ENCODE data around the gene WAS. TPM values are rescaled to one million over a fixed set of nuclear protein-coding genes. Genes with fewer than 3 reads are reported as not detected.
A peak's percentile ranks its signal among the peaks of the same experiment; 100 is the strongest.

Gene WAS
- polyA plus RNA-seq, 2 of the 4 experiments (the other 2 are of a cell fraction), result 0.05 to 0.44 TPM

DNA sequence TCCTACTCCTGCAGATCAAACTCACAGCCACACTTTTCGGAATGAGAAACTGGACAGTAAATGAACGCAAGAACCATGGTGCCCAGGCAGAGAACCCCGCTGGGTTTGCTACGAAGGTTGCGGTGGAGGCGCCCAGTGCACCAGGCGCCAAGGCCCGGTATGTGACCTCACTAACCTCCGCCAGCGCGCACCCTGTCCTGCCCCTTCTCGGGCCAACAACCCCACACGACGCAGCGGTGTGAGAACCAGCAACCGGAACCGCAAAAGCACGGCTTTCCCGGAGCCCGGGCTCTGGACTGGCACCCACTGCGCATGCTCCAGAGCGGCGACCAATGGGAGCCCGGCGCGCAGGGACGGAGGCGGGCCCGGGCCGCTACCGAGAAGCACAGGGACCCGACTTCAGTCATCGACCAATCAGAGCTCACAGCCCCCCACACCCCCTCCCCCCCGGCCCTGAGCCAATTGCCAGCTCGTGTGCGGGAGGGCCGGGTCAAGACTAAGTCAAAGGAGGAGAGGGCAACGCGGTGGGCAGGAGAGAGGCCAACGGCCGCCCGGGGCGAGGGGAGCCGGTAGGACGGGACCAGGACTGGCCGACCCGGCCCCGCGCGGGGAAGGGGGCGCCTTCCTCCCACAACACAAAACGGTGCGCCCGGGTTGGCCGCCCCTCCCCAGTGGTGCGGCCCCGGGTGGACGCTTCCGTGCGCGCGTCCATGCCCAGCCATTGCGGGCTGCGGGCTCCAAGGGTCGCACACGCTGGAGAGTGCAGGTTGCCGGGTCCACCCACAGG, 7.3 kb upstream of the WAS start:
- no peak for FAIRE-seq
- TF ChIP-seq NFE2L2 (conservative IDR thresholded peaks at IDR 0.05; ENCODE audit: low read length) (no peak), RCOR1 (IDR thresholded peaks at IDR 0.05; ENCODE audit: low read depth, low read length) (no peak), JUNB (IDR thresholded peaks at IDR 0.05) (no peak), FOSB (CRISPR knock-in tag; IDR thresholded peaks at IDR 0.05) (no peak), KDM1A (IDR thresholded peaks at IDR 0.05; ENCODE audit: low read depth) (no peak), POLR2A (IDR thresholded peaks at IDR 0.05; ENCODE audit: low read length) (peak; percentile 64), SREBF2 (IDR thresholded peaks at IDR 0.05) (no peak), KDM5A (IDR thresholded peaks at IDR 0.05) (no peak), CBX2 (IDR thresholded peaks at IDR 0.05; ENCODE audit: borderline replicate concordance, low read depth) (no peak), BHLHE40 (IDR thresholded peaks at IDR 0.05; ENCODE audit: low read depth, low read length) (no peak), NPAS2 (CRISPR knock-in tag; IDR thresholded peaks at IDR 0.05; ENCODE audit: borderline replicate concordance) (no peak), ZC3H11A (IDR thresholded peaks at IDR 0.05) (no peak), HOXB5 (CRISPR knock-in tag; IDR thresholded peaks at IDR 0.05) (no peak), ZFP36 (IDR thresholded peaks at IDR 0.05; ENCODE audit: borderline replicate concordance, partially characterized antibody) (no peak), ZSCAN20 (CRISPR knock-in tag; IDR thresholded peaks at IDR 0.05) (no peak), JUN (IDR thresholded peaks at IDR 0.05) (peak; percentile 60 to 72; a peak in 4 of 5 replicates), CBX8 (IDR thresholded peaks at IDR 0.05) (no peak), MAFK (IDR thresholded peaks at IDR 0.05; ENCODE audit: partially characterized antibody) (no peak), FOSL2 (IDR thresholded peaks at IDR 0.05) (no peak), FOSL2 (CRISPR knock-in tag; IDR thresholded peaks at IDR 0.05) (no peak), ESRRA (IDR thresholded peaks at IDR 0.05; ENCODE audit: borderline replicate concordance, low read length) (no peak), RAD21 (conservative IDR thresholded peaks at IDR 0.05 in 1 of 2, IDR thresholded peaks at IDR 0.05 in 1 of 2) (no peak), TFCP2L1 (CRISPR knock-in tag; IDR thresholded peaks at IDR 0.05) (0 out of 2 replicates have a peak, but pooled peaks have one; percentile 31), PHF8 (IDR thresholded peaks at IDR 0.05; ENCODE audit: borderline replicate concordance, low read depth) (peak; percentile 49; the same call in 1 of the 2 replicates), HOXA7 (CRISPR knock-in tag; IDR thresholded peaks at IDR 0.05) (no peak), ZNF302 (CRISPR knock-in tag; IDR thresholded peaks at IDR 0.05) (no peak), GATA3 (IDR thresholded peaks at IDR 0.05; ENCODE audit: borderline replicate concordance) (no peak)
- TF ChIP-seq, protein P1, sequence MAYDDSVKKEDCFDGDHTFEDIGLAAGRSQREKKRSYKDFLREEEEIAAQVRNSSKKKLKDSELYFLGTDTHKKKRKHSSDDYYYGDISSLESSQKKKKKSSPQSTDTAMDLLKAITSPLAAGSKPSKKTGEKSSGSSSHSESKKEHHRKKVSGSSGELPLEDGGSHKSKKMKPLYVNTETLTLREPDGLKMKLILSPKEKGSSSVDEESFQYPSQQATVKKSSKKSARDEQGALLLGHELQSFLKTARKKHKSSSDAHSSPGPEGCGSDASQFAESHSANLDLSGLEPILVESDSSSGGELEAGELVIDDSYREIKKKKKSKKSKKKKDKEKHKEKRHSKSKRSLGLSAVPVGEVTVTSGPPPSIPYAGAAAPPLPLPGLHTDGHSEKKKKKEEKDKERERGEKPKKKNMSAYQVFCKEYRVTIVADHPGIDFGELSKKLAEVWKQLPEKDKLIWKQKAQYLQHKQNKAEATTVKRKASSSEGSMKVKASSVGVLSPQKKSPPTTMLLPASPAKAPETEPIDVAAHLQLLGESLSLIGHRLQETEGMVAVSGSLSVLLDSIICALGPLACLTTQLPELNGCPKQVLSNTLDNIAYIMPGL (CRISPR knock-in tag; IDR thresholded peaks at IDR 0.05; ENCODE audit: borderline replicate concordance), result no peak
- TF ChIP-seq, protein P2, sequence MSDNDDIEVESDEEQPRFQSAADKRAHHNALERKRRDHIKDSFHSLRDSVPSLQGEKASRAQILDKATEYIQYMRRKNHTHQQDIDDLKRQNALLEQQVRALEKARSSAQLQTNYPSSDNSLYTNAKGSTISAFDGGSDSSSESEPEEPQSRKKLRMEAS (IDR thresholded peaks at IDR 0.05), result peak; percentile 61
- TF ChIP-seq, protein P3, sequence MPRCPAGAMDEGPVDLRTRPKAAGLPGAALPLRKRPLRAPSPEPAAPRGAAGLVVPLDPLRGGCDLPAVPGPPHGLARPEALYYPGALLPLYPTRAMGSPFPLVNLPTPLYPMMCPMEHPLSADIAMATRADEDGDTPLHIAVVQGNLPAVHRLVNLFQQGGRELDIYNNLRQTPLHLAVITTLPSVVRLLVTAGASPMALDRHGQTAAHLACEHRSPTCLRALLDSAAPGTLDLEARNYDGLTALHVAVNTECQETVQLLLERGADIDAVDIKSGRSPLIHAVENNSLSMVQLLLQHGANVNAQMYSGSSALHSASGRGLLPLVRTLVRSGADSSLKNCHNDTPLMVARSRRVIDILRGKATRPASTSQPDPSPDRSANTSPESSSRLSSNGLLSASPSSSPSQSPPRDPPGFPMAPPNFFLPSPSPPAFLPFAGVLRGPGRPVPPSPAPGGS (IDR thresholded peaks at IDR 0.05), result peak; percentile 84; the same call in 2 of the 3 replicates
- TF ChIP-seq, protein P4, sequence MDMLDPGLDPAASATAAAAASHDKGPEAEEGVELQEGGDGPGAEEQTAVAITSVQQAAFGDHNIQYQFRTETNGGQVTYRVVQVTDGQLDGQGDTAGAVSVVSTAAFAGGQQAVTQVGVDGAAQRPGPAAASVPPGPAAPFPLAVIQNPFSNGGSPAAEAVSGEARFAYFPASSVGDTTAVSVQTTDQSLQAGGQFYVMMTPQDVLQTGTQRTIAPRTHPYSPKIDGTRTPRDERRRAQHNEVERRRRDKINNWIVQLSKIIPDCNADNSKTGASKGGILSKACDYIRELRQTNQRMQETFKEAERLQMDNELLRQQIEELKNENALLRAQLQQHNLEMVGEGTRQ (IDR thresholded peaks at IDR 0.05), result no peak
- TF ChIP-seq, protein P5, sequence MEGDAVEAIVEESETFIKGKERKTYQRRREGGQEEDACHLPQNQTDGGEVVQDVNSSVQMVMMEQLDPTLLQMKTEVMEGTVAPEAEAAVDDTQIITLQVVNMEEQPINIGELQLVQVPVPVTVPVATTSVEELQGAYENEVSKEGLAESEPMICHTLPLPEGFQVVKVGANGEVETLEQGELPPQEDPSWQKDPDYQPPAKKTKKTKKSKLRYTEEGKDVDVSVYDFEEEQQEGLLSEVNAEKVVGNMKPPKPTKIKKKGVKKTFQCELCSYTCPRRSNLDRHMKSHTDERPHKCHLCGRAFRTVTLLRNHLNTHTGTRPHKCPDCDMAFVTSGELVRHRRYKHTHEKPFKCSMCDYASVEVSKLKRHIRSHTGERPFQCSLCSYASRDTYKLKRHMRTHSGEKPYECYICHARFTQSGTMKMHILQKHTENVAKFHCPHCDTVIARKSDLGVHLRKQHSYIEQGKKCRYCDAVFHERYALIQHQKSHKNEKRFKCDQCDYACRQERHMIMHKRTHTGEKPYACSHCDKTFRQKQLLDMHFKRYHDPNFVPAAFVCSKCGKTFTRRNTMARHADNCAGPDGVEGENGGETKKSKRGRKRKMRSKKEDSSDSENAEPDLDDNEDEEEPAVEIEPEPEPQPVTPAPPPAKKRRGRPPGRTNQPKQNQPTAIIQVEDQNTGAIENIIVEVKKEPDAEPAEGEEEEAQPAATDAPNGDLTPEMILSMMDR (IDR thresholded peaks at IDR 0.05), result no peak
- TF ChIP-seq, protein P6, sequence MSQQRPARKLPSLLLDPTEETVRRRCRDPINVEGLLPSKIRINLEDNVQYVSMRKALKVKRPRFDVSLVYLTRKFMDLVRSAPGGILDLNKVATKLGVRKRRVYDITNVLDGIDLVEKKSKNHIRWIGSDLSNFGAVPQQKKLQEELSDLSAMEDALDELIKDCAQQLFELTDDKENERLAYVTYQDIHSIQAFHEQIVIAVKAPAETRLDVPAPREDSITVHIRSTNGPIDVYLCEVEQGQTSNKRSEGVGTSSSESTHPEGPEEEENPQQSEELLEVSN (IDR thresholded peaks at IDR 0.05; ENCODE audit: borderline replicate concordance, low read depth), result no peak; the same call in 1 of the 2 replicates
- TF ChIP-seq, protein P7, sequence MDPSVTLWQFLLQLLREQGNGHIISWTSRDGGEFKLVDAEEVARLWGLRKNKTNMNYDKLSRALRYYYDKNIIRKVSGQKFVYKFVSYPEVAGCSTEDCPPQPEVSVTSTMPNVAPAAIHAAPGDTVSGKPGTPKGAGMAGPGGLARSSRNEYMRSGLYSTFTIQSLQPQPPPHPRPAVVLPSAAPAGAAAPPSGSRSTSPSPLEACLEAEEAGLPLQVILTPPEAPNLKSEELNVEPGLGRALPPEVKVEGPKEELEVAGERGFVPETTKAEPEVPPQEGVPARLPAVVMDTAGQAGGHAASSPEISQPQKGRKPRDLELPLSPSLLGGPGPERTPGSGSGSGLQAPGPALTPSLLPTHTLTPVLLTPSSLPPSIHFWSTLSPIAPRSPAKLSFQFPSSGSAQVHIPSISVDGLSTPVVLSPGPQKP (IDR thresholded peaks at IDR 0.05; ENCODE audit: low read depth, low read length), result no peak

More for the DNA sequence above, 7.3 kb upstream of the WAS start:
- no peaks in the 10 kb centered on the region for H3K9me3 ChIP-seq
- POLR2A ChIA-PET, result interaction anchor here (0.6 kb wide), 1 partner anchor 61 kb away, joined by 4 read pairs; no protein-coding TSS in a partner anchor
- H3K4me3 ChIP-seq, result peak overlapping the region; percentile 80
- peak overlapping the region; percentile 94 for H3K4me2 ChIP-seq
- WGBS (ENCODE audit: missing lambda C conversion rate), result 7% methylated on average over 9 of the region's 67 CpGs
- CTCF ChIA-PET, result no interaction called here
- H3K27ac ChIP-seq, result peak overlapping the region; percentile 96 to 99
- DNase-seq (ENCODE audit: low read depth in 1 of 2, low spot score in 1 of 2) (peak; percentile 92 to 95), ATAC-seq (peak; percentile 98 to 99)
- H3K4me1 ChIP-seq, result peaks cover 10% of the 10 kb centered on the region; the same call in 1 of the 3 replicates

Measured in A549 (cell line).